Osteocyte (in vitro differentiated cells): ENCODE data around the gene GPR21. TPM values are rescaled to one million over a fixed set of nuclear protein-coding genes. Genes with fewer than 3 reads are reported as not detected.
A peak's percentile ranks its signal among the peaks of the same experiment; 100 is the strongest.

ENCODE experiments used
- DNase-seq: peaks from one replicate; pipeline ENCODE4 v3.0.0; 2021; ENCODE audit warnings: mixed read lengths; ENCODE audit not compliant: unreplicated experiment; ENCODE audit errors: extremely low spot score
- H3K27ac Mint-ChIP-seq: one replicate; pipeline ENCODE4 v1.8.0; 2021; ENCODE audit warnings: mild to moderate bottlenecking, mixed read lengths; ENCODE audit not compliant: unreplicated experiment
- H3K27me3 Mint-ChIP-seq: one replicate; pipeline ENCODE4 v1.8.0; 2021; ENCODE audit warnings: mixed read lengths; ENCODE audit not compliant: unreplicated experiment
- H3K36me3 Mint-ChIP-seq: one replicate; pipeline ENCODE4 v1.8.0; 2021; ENCODE audit warnings: mixed read lengths; ENCODE audit not compliant: unreplicated experiment
- H3K4me1 Mint-ChIP-seq: one replicate; pipeline ENCODE4 v1.8.0; 2021; ENCODE audit warnings: mixed read lengths; ENCODE audit not compliant: unreplicated experiment
- H3K4me3 Mint-ChIP-seq: one replicate; pipeline ENCODE4 v1.8.0; 2021; ENCODE audit warnings: mild to moderate bottlenecking, moderate library complexity, mixed read lengths; ENCODE audit not compliant: unreplicated experiment
- H3K9me3 Mint-ChIP-seq: one replicate; pipeline ENCODE4 v1.8.0; 2021; ENCODE audit warnings: mixed read lengths; ENCODE audit not compliant: unreplicated experiment
- total RNA-seq: library from RNA; stranded (reverse); gene quantifications from 2 replicates; pipeline ENCODE4 v1.2.1, GENCODE V29; 2021
- TF ChIP-seq, protein P1 (sequence below): fragments of 200-600 bp; sonication (generic); IDR thresholded peaks from 2 replicates; pipeline ENCODE4 v1.5.0; 2021; ENCODE audit warnings: antibody characterized with exemption, mild to moderate bottlenecking, moderate library complexity

GPR21 gene
- total RNA-seq, 1 donor from 2014 or later: 3.4 TPM

DNA sequence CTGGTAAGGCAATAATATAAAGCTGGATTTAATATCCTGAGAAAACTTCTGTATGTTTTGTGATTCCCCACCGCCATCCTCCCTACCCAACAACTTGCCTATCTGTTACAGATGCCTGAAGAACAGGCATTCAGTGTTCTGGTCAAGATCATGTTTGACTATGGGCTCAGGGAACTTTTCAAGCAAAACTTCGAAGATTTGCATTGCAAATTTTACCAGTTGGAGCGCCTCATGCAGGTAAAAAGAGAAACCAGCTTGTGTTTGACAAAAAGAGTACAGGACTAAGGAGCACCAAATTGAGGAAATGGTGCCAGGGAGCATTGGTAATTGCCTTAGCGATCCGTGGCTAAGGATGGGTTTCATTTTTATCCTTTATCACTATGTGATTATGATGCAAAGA lies 40.0 kb downstream of the GPR21 start:
- TF ChIP-seq, protein P1, sequence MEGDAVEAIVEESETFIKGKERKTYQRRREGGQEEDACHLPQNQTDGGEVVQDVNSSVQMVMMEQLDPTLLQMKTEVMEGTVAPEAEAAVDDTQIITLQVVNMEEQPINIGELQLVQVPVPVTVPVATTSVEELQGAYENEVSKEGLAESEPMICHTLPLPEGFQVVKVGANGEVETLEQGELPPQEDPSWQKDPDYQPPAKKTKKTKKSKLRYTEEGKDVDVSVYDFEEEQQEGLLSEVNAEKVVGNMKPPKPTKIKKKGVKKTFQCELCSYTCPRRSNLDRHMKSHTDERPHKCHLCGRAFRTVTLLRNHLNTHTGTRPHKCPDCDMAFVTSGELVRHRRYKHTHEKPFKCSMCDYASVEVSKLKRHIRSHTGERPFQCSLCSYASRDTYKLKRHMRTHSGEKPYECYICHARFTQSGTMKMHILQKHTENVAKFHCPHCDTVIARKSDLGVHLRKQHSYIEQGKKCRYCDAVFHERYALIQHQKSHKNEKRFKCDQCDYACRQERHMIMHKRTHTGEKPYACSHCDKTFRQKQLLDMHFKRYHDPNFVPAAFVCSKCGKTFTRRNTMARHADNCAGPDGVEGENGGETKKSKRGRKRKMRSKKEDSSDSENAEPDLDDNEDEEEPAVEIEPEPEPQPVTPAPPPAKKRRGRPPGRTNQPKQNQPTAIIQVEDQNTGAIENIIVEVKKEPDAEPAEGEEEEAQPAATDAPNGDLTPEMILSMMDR: no peak
- H3K27ac Mint-ChIP-seq: peak overlapping the region; percentile 88
- H3K4me3 Mint-ChIP-seq: no peak overlapping the region
- no peak for DNase-seq
- no peaks in the 10 kb centered on the region for H3K27me3 Mint-ChIP-seq
- peaks cover 44% of the 10 kb centered on the region for H3K36me3 Mint-ChIP-seq
- H3K4me1 Mint-ChIP-seq: peaks cover 66% of the 10 kb centered on the region
- no peaks in the 10 kb centered on the region for H3K9me3 Mint-ChIP-seq

DNA sequence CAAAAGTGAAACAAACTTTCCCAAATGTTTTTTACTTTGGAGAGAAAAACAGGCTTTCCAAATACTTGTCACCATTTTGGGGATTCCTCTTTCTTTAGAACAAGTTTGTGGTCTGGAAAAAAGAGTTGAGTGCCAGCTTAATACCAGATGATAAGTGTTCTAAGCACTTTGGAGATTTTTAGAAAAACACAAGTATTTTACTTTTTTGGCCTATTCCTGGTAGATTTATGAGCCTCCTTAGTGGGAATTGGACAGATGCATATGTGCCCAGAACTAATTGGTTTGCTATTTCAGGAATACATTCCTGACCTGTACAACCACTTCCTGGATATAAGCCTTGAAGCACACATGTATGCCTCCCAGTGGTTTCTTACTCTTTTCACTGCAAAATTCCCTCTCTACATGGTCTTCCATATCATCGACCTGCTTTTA lies 40.5 kb downstream of the GPR21 start:
- H3K4me1 Mint-ChIP-seq: peaks cover 60% of the 10 kb centered on the region

DNA sequence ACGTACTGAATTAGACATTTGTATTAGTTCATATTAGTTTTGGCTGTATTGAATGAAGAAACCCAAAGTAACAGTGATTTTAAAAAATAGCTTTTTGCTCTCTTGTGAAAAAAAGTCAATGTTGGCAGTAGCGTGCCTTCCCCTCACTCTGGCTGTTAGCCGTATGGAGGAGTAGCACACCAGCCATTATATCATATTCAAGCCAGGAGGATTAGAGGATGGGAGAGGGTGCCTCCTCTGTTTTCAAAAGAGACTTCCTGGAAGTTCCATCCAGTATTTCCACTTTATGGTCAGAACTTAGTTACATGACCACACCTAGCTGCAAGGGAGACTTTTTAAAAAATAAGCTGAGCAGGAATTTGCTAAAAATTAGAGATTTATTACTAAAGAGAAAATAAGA lies 41.2 kb downstream of the GPR21 start:
- H3K4me3 Mint-ChIP-seq: no peak overlapping the region
- peaks cover 56% of the 10 kb centered on the region for H3K4me1 Mint-ChIP-seq
- H3K27ac Mint-ChIP-seq: peak overlapping the region; percentile 88
- TF ChIP-seq, protein P1: no peak
- no peak for DNase-seq
- H3K36me3 Mint-ChIP-seq: peaks cover 53% of the 10 kb centered on the region
- no peaks in the 10 kb centered on the region for H3K9me3 Mint-ChIP-seq
- no peaks in the 10 kb centered on the region for H3K27me3 Mint-ChIP-seq

More for the DNA sequence above, 40.5 kb downstream of the GPR21 start:
- no peak for DNase-seq
- peak overlapping the region; percentile 14 for H3K4me3 Mint-ChIP-seq
- H3K9me3 Mint-ChIP-seq: no peaks in the 10 kb centered on the region
- no peaks in the 10 kb centered on the region for H3K27me3 Mint-ChIP-seq
- peak overlapping the region; percentile 88 for H3K27ac Mint-ChIP-seq
- H3K36me3 Mint-ChIP-seq: peaks cover 49% of the 10 kb centered on the region
- TF ChIP-seq, protein P1: peak; percentile 23

DNA sequence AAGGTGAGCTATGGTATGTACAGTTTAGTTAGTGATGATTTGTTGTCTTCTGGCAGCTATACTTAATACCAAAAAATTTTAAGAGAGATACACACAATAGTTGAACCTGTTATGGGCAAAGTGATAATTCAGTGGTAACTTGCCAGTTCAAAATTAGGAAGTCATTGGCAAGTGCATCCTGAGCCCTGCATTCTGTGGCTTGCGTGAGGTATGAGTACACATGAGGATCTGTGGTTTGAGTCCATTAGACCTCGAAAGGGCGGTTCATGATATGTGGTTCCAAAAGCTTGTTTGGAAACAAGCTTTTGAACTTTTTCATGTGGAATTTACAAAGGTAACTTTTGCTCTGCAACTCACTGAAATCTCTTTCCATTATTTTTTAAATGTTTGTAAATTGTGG lies 47.0 kb downstream of the GPR21 start:
- H3K36me3 Mint-ChIP-seq: peaks cover 46% of the 10 kb centered on the region
- no peaks in the 10 kb centered on the region for H3K9me3 Mint-ChIP-seq
- H3K27ac Mint-ChIP-seq: peak overlapping the region; percentile 14
- peaks cover 42% of the 10 kb centered on the region for H3K4me1 Mint-ChIP-seq
- TF ChIP-seq, protein P1: no peak
- no peak for DNase-seq
- no peaks in the 10 kb centered on the region for H3K27me3 Mint-ChIP-seq
- no peak overlapping the region for H3K4me3 Mint-ChIP-seq

DNA sequence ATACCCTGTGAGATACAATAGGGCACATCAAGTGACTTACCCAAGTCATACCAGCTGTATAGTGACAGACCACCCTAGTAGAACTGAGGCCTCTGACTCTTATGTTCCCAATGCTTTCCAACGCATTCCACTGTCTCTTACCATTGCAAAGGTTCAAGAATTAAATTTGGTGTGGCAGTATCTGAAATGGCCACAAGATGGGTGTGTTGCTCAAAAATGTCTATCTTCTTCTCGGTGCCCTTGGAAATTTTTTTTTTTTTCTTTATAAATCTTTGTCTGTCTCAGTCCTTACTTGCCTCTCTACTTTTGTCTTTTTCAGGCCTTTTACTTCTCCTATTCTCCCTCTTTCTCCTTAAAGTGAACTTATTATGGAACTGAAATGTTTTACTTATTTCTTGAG lies 48.4 kb downstream of the GPR21 start:
- no peaks in the 10 kb centered on the region for H3K9me3 Mint-ChIP-seq
- DNase-seq: no peak
- H3K4me3 Mint-ChIP-seq: no peak overlapping the region
- peak overlapping the region; percentile 50 for H3K27ac Mint-ChIP-seq
- no peaks in the 10 kb centered on the region for H3K27me3 Mint-ChIP-seq
- H3K4me1 Mint-ChIP-seq: peaks cover 38% of the 10 kb centered on the region
- peaks cover 48% of the 10 kb centered on the region for H3K36me3 Mint-ChIP-seq
- TF ChIP-seq, protein P1: peak; percentile 70
